Tibial nerve (tissue), 4 donors: ENCODE measurements around the gene BICD1.

Experiments
- CTCF ChIP-seq, 5 experiments: fragments of 200-600 bp in 3 of 5; fragments of 450-650 bp in 2 of 5; sonication (generic) in 3 of 5; IDR thresholded peaks; one replicate each; pipeline ENCODE4 v1.5.1; 2016 to 2019; ENCODE audit warnings: antibody characterized with exemption in 5 of 5, mild to moderate bottlenecking in 3 of 5, moderate library complexity in 2 of 5
- EP300 ChIP-seq, 2 donors: sonication (generic); formaldehyde crosslinking; IDR thresholded peaks; one replicate each; pipeline ENCODE4 v1.6.1; 2017; ENCODE audit warnings: antibody characterized with exemption in 2 of 2, mild to moderate bottlenecking in 1 of 2
- POLR2A ChIP-seq, 2 donors: fragments of 450-650 bp; IDR thresholded peaks; one replicate each; pipeline ENCODE4 v1.6.1; 2017; ENCODE audit warnings: antibody characterized with exemption in 2 of 2, mild to moderate bottlenecking in 2 of 2, moderate library complexity in 2 of 2

DNA sequence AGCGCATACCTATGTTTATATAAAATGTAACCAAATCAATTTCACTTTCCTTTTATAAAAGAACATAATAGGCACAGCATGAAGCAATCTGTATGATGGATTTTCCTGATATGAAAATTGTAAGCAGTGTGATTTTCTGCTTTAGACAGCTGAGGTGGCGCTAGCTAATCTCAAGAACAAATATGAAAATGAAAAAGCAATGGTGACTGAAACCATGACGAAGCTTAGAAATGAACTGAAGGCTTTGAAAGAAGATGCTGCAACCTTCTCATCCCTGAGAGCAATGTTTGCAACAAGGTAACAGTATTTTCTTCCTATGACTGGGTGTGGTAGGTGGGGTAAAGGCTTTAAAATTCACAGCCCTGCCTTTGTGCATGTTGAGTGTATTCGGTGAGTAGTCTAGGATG is 227.7 kb downstream of the BICD1 start:
- TF ChIP-seq CTCF (IDR thresholded peaks at IDR 0.05): no peak
- TF ChIP-seq EP300 (IDR thresholded peaks at IDR 0.05): no peak
- TF ChIP-seq POLR2A (IDR thresholded peaks at IDR 0.05): no peak
